B cell (primary cell): Measurements from ENCODE around the gene FKBP8.

Experiments
- CTCF ChIP-seq: fragments of 200-600 bp; IDR thresholded peaks from one replicate; pipeline ENCODE4 v1.8.0; 2022; ENCODE audit warnings: antibody characterized with exemption, mild to moderate bottlenecking
- EZH2 ChIP-seq: IDR thresholded peaks from 2 replicates; pipeline ENCODE4 v1.6.1; 2012; ENCODE audit warnings: borderline replicate concordance, low read depth, mild to moderate bottlenecking, moderate library complexity, low read length; ENCODE audit not compliant: insufficient read depth, poor library complexity, severe bottlenecking

GRCh38 chr19:18566953-18567352 is 23.6 kb upstream of the FKBP8 start:
- TF ChIP-seq CTCF (no peak), EZH2 (no peak)
